ENCODE data around the gene DUSP10. TPM values are rescaled to one million over a fixed set of nuclear protein-coding genes. Genes with fewer than 3 reads are reported as not detected.

DUSP10 gene
- total RNA-seq = 5.5 TPM

DNA sequence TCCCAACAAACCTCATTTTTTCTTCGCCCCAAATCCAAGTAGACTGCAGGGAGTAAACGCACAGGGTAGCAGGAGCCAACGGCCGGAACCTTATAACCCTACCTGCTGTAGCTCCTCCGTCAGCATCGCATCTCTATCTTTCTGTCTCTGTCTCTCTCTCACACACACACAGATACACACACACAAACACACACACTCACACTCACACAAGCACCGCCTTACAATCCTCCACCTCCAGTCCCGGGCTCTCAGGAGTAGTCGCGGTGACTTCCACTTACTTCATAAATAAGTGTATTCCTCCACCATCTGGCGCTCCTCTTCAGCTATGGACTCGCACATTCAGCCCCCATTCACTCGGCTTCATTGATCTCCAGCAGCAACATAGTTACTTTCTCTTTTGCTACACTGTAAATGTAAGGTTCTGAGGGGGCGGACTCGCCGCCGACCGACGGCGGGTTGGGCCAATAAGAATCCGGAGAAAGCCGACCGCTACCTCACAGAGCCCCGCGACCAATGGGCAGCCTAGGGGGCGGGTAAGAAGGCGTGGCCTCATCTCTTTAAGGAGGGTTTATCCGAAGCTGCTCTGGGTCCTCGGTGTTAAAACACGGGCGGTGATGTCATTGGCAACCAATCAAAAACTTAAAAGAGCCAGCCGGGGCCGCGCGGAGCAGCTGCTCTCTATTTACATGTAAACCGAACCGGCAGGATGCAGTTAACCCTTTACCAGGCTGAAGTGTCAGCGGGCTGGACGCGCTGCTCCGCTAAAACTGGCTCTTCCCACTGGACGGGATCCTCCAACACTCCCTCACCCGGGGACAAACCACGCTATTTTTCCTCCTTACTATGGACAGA is at the start of gene DUSP10:
Gene DUSP10 (minus strand): TSS at position 387 of the 852 bp plus-strand sequence. CDS start 2,345 bp downstream, outside the sequence.

All from diencephalon (tissue), 1 donor.